B cell (primary cell): ENCODE data around the gene PRUNE2. TPM values are rescaled to one million over a fixed set of nuclear protein-coding genes. Genes with fewer than 3 reads are reported as not detected.

Experiments
- ATAC-seq: fragments of 200-7000 bp; cut with Tn5 transposase; one replicate; pipeline ENCODE4 v1.10.0; 2021; ENCODE audit warnings: low read depth, mild to moderate bottlenecking, moderate number of reproducible peaks, moderate library complexity
- CTCF ChIA-PET: fragments of 350-600 bp; sonication (Branson Sonifier 250); formaldehyde crosslinking; loops from one replicate; lab custom pipeline; 2021; ENCODE audit warnings: antibody characterized with exemption, inconsistent platforms; lab: Charles Lee
- POLR2A ChIA-PET: fragments of 350-600 bp; sonication (Branson Sonifier 250); formaldehyde crosslinking; loops from one replicate; lab custom pipeline; 2021; ENCODE audit warnings: antibody characterized with exemption; lab: Charles Lee
- DNase-seq: peaks from one replicate; pipeline ENCODE4 v3.0.0; 2013
- H2AFZ ChIP-seq: 2 replicates; pipeline ENCODE4 v1.6.1; 2012; ENCODE audit warnings: mild to moderate bottlenecking, low read depth, low read length; ENCODE audit not compliant: insufficient read depth, poor library complexity, severe bottlenecking
- H3K27ac ChIP-seq, 2 donors: 1 replicate in 1 of 2; 2 replicates in 1 of 2; pipeline ENCODE4 v1.5.1; 2012 to 2013; ENCODE audit warnings: low read length in 2 of 2, mild to moderate bottlenecking in 2 of 2, moderate library complexity in 1 of 2
- H3K27me3 ChIP-seq, 4 experiments: fragments of 200-600 bp in 1 of 4; sonication (generic) in 1 of 4; replicated peaks in 1 of 4; 1 replicate in 2 of 4; 2 replicates in 2 of 4; pipeline versions ENCODE4 v1.6.1 to v1.7.0; 2013 to 2016; ENCODE audit warnings: low read length in 3 of 4, mild to moderate bottlenecking in 2 of 4, mixed read lengths in 1 of 4, moderate library complexity in 1 of 4; ENCODE audit not compliant: insufficient read depth in 4 of 4, control insufficient read depth in 3 of 4; ENCODE audit errors: control extremely low read depth in 1 of 4
- H3K36me3 ChIP-seq, 2 experiments: replicated peaks in 1 of 2; 1 replicate in 1 of 2; 2 replicates in 1 of 2; pipeline versions ENCODE4 v1.6.1 to v1.7.1; 2013; ENCODE audit warnings: low read length in 1 of 2; ENCODE audit not compliant: insufficient read depth in 2 of 2, control insufficient read depth in 1 of 2; ENCODE audit errors: control extremely low read depth in 1 of 2, extremely low read depth in 1 of 2
- H3K4me1 ChIP-seq, 2 donors: fragments of 200-600 bp in 1 of 2; sonication (generic) in 1 of 2; 1 replicate in 1 of 2; 2 replicates in 1 of 2; pipeline versions ENCODE4 v1.5.1 to v1.6.1; 2013 to 2017; ENCODE audit warnings: low read length in 2 of 2; ENCODE audit not compliant: control insufficient read depth in 2 of 2, insufficient read depth in 2 of 2
- H3K4me2 ChIP-seq: replicated peaks from 2 replicates; pipeline ENCODE3; 2012; ENCODE audit warnings: mild to moderate bottlenecking, low read depth, low read length; ENCODE audit not compliant: poor library complexity, severe bottlenecking
- H3K4me3 ChIP-seq, 5 experiments: fragments of 200-600 bp in 1 of 5; sonication (generic) in 1 of 5; 1 replicate in 3 of 5; 2 replicates in 2 of 5; pipeline versions ENCODE4 v1.5.1 to v1.7.0; 2011 to 2016; ENCODE audit warnings: low read length in 4 of 5, mild to moderate bottlenecking in 4 of 5, low read depth in 2 of 5, control low read depth in 1 of 5, moderate library complexity in 1 of 5; ENCODE audit not compliant: insufficient read depth in 1 of 5; ENCODE audit errors: control extremely low read depth in 1 of 5, extremely low read depth in 1 of 5
- H3K79me2 ChIP-seq: fragments of 200-600 bp; sonication (generic); one replicate; pipeline ENCODE4 v1.6.0; 2016; ENCODE audit warnings: low read length; ENCODE audit not compliant: control insufficient read depth, insufficient read depth
- H3K9ac ChIP-seq: fragments of 200-600 bp; sonication (generic); 2 replicates; pipeline ENCODE4 v1.6.1; 2017; ENCODE audit warnings: mild to moderate bottlenecking, low read length, moderate library complexity
- H3K9me3 ChIP-seq, 3 donors: one replicate each; pipeline versions ENCODE4 v1.6.1 to v1.7.1; 2013; ENCODE audit warnings: low read length in 2 of 3; ENCODE audit not compliant: control insufficient read depth in 2 of 3, insufficient read depth in 1 of 3; ENCODE audit errors: control extremely low read depth in 1 of 3
- H4K20me1 ChIP-seq: 2 replicates; pipeline ENCODE4 v1.6.0; 2012; ENCODE audit warnings: mild to moderate bottlenecking, low read length; ENCODE audit not compliant: insufficient read depth, control insufficient read depth, poor library complexity, severe bottlenecking
- H3K27ac Mint-ChIP-seq: one replicate; pipeline ENCODE4 v1.8.0; 2021; ENCODE audit warnings: mixed read lengths
- H3K27me3 Mint-ChIP-seq: one replicate; pipeline ENCODE4 v1.8.0; 2021; ENCODE audit warnings: mixed read lengths
- H3K4me1 Mint-ChIP-seq: one replicate; pipeline ENCODE4 v1.8.0; 2021; ENCODE audit warnings: mixed read lengths
- H3K4me3 Mint-ChIP-seq: one replicate; pipeline ENCODE4 v1.8.0; 2021; ENCODE audit warnings: mixed read lengths
- H3K9me3 Mint-ChIP-seq: one replicate; pipeline ENCODE4 v1.8.0; 2022; ENCODE audit warnings: mixed read lengths; ENCODE audit not compliant: insufficient read depth
- CTCF ChIP-seq: fragments of 200-600 bp; IDR thresholded peaks from one replicate; pipeline ENCODE4 v1.8.0; 2022; ENCODE audit warnings: antibody characterized with exemption, mild to moderate bottlenecking
- EZH2 ChIP-seq: IDR thresholded peaks from 2 replicates; pipeline ENCODE4 v1.6.1; 2012; ENCODE audit warnings: borderline replicate concordance, low read depth, mild to moderate bottlenecking, moderate library complexity, low read length; ENCODE audit not compliant: insufficient read depth, poor library complexity, severe bottlenecking
- WGBS: methylation state at CpG from one replicate; pipeline ENCODE4 v1.1.5; 2013; ENCODE audit warnings: missing lambda C conversion rate; ENCODE audit not compliant: insufficient coverage; 5-methylcytosine and 5-hydroxymethylcytosine counted together
- intact Hi-C: fragments of 100-400 bp; cut with micrococcal nuclease; formaldehyde crosslinking; loops from one replicate; pipeline ENCODE4 v1.10.0; 2022
- polyA plus RNA-seq: library from polyadenylated mRNA; depleted of rRNA; stranded (reverse); fragments of >200 nt; gene quantifications from 2 replicates; pipeline ENCODE4 v1.2.3, GENCODE V29; 2012
- total RNA-seq, 2 donors: library from RNA; stranded (reverse); fragments of 120-200 nt in 1 of 2; gene quantifications; 1 replicate in 1 of 2; 2 replicates in 1 of 2; pipeline versions ENCODE4 v1.2.3 to v1.2.4, GENCODE V29; 2013 to 2022

Gene PRUNE2
- total and polyA plus RNA-seq, 2 donors (not counting 1 experiment from before 2014, with no cell fraction given) = 0.12 TPM; not detected in 1

DNA sequence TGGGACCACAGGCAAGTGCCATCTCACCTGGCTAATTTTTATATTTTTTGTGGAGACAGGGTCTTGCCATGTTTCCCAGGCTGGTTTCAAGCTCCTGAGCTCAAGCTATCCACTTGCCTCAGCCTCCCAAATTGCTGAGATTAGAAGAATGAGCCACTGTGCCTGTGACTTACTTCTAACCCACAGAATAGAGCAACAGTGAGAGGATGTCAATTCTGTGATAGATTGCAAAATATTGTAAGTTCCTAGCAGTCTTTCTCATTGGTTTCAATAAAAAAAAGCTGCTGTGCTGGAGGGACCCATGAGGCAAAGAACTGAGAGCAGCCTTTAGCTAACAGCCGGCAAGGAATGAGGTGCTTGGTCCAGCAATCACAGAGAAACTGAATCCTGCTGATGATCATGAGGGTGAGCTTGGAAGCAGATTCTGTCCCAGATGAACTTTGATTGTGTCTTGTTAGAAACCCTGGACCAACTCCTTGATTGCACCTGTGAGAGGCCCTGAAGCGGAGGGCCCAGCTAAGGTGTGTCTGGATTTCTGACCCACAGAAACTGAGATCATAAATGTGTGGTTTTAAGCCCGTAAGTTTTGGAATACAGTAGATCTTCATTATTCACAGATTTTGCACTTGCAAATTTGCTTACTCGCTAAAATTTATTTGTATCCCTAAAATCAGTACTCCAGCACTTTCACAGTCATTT lies 297.2 kb downstream of the PRUNE2 start:
- peaks cover 15% of the 10 kb centered on the region for H3K4me1 Mint-ChIP-seq
- H3K4me3 Mint-ChIP-seq = no peak overlapping the region
- intact Hi-C loops = no loop called here
- H3K27ac Mint-ChIP-seq = no peak overlapping the region
- POLR2A ChIA-PET = interaction anchor here (0.7 kb wide), 1 partner anchor 10 kb away, joined by 3 read pairs; no protein-coding TSS in a partner anchor
- WGBS = 100% methylated on average over 3 of the region's 4 CpGs
- H3K4me3 ChIP-seq = no peak overlapping the region
- no peak overlapping the region for H3K4me2 ChIP-seq
- no peak overlapping the region for H3K9ac ChIP-seq
- DNase-seq (no peak), ATAC-seq (no peak)
- H2AFZ ChIP-seq = no peak overlapping the region
- H3K27ac ChIP-seq = no peak overlapping the region
- H3K9me3 Mint-ChIP-seq = no peaks in the 10 kb centered on the region
- no peak for TF ChIP-seq EZH2
- no peak for TF ChIP-seq CTCF
- no peaks in the 10 kb centered on the region for H3K36me3 ChIP-seq
- H3K9me3 ChIP-seq = no peaks in the 10 kb centered on the region
- no peaks in the 10 kb centered on the region for H3K27me3 ChIP-seq
- H3K79me2 ChIP-seq = no peaks in the 10 kb centered on the region
- no peaks in the 10 kb centered on the region for H4K20me1 ChIP-seq
- H3K27me3 Mint-ChIP-seq = peaks cover 5% of the 10 kb centered on the region
- H3K4me1 ChIP-seq = peaks cover 12 to 15% of the 10 kb centered on the region in 2 donors
- CTCF ChIA-PET = no interaction called here

GRCh38 chr9:76607730-76608436 lies 298.0 kb downstream of the PRUNE2 start:
- H3K27ac ChIP-seq = no peak overlapping the region
- H3K4me3 Mint-ChIP-seq = no peak overlapping the region
- H3K27me3 Mint-ChIP-seq = peaks cover 5% of the 10 kb centered on the region
- ChIA-PET CTCF (no interaction called here), POLR2A (no interaction called here)
- H2AFZ ChIP-seq = no peak overlapping the region
- H3K9me3 ChIP-seq = no peaks in the 10 kb centered on the region
- H3K4me1 Mint-ChIP-seq = peaks cover 15% of the 10 kb centered on the region
- no peak overlapping the region for H3K4me2 ChIP-seq
- H3K36me3 ChIP-seq = no peaks in the 10 kb centered on the region
- WGBS = 100% methylated on average over 1 of the region's 4 CpGs
- intact Hi-C loops = no loop called here
- TF ChIP-seq EZH2 (no peak), CTCF (no peak)
- H3K4me1 ChIP-seq = peaks cover 12 to 15% of the 10 kb centered on the region in 2 donors
- H3K9ac ChIP-seq = no peak overlapping the region
- H3K27me3 ChIP-seq = no peaks in the 10 kb centered on the region
- no peak overlapping the region for H3K4me3 ChIP-seq
- no peaks in the 10 kb centered on the region for H3K9me3 Mint-ChIP-seq
- no peaks in the 10 kb centered on the region for H3K79me2 ChIP-seq
- H4K20me1 ChIP-seq = no peaks in the 10 kb centered on the region
- ATAC-seq (no peak), DNase-seq (no peak)
- H3K27ac Mint-ChIP-seq = no peak overlapping the region
